ENCODE data around the gene GPR89A.
"Not testable (repeated sequence)": the region's sequence is repeated elsewhere in the genome, so short reads cannot be mapped to it uniquely, and the experiment has no call there.

Gene GPR89A

GRCh38 chr1:145686078-145686477 is 78.3 kb downstream of the GPR89A start:
- not testable (repeated sequence) for DNase-seq (ENCODE audit: low spot score)

- DNase-seq (ENCODE audit: low spot score) = no peak
Measured at GRCh38 chr1:145688328-145688727, 80.5 kb downstream of the GPR89A start.

- DNase-seq (ENCODE audit: low spot score) = no peak
Measured at GRCh38 chr1:145688924-145689323, 81.1 kb downstream of the GPR89A start.

GRCh38 chr1:145689922-145690321 is 82.1 kb downstream of the GPR89A start:
- DNase-seq (ENCODE audit: low spot score) = no peak

- no peak for DNase-seq (ENCODE audit: low spot score)
Measured at GRCh38 chr1:145690587-145691558, 83.1 kb downstream of the GPR89A start.

- no peak for DNase-seq (ENCODE audit: low spot score)
Measured at GRCh38 chr1:145692785-145693443, 85.1 kb downstream of the GPR89A start.

GRCh38 chr1:145695821-145696629 is 88.2 kb downstream of the GPR89A start:
- DNase-seq (ENCODE audit: low spot score) = no peak

GRCh38 chr1:145696630-145696960 is 88.8 kb downstream of the GPR89A start:
- DNase-seq (ENCODE audit: low spot score) = no peak

- DNase-seq (ENCODE audit: low spot score) = no peak
Measured at GRCh38 chr1:145701306-145701862, 93.6 kb downstream of the GPR89A start.

- no peak for DNase-seq (ENCODE audit: low spot score)
Measured at GRCh38 chr1:145702052-145702451, 94.3 kb downstream of the GPR89A start.

GRCh38 chr1:145702826-145703225 is 95.0 kb downstream of the GPR89A start:
- no peak for DNase-seq (ENCODE audit: low spot score)

GRCh38 chr1:145705622-145706021 is 97.8 kb downstream of the GPR89A start:
- DNase-seq (ENCODE audit: low spot score) = no peak

GRCh38 chr1:145706086-145706664 is 98.4 kb downstream of the GPR89A start:
- DNase-seq (ENCODE audit: low spot score) = no peak

- no peak for DNase-seq (ENCODE audit: low spot score)
Measured at GRCh38 chr1:145707183-145707867, 99.5 kb downstream of the GPR89A start, which contains the start of gene PDZK1. Gene PDZK1, minus strand, starts transcription at chr1:145707368. Its CDS starts 19,347 bp downstream, at chr1:145688021.

- no peak for DNase-seq (ENCODE audit: low spot score)
Measured at GRCh38 chr1:145708063-145708462, 100.3 kb downstream of the GPR89A start.

GRCh38 chr1:145710291-145711027 is 102.7 kb downstream of the GPR89A start:
- DNase-seq (ENCODE audit: low spot score) = no peak

- no peak for DNase-seq (ENCODE audit: low spot score)
Measured at GRCh38 chr1:145711213-145711651, 103.4 kb downstream of the GPR89A start.

GRCh38 chr1:145714524-145715111 is 106.8 kb downstream of the GPR89A start:
- no peak for DNase-seq (ENCODE audit: low spot score)

- no peak for DNase-seq (ENCODE audit: low spot score)
Measured at GRCh38 chr1:145716641-145717345, 109.0 kb downstream of the GPR89A start.

Data from RKO (cell line).